Measurements from ENCODE around the gene PAFAH1B1.

Gene PAFAH1B1

GRCh38 chr17:2636169-2636930 is 42.9 kb downstream of the PAFAH1B1 start:
- H3K9me3 ChIP-seq (ENCODE audit: control insufficient read depth, insufficient read depth, low read length): no peaks in the 10 kb centered on the region
- no peaks in the 10 kb centered on the region for H3K9me2 ChIP-seq (replicated peaks; ENCODE audit: control insufficient read depth, low read length)
- no peak for TF ChIP-seq EZH2phosphoT487 (IDR thresholded peaks at IDR 0.05; ENCODE audit: borderline replicate concordance, low read length)
- no peak for TF ChIP-seq CTCF (IDR thresholded peaks at IDR 0.05; ENCODE audit: low read depth, low read length, poor library complexity, severe bottlenecking)
- H3K4me1 ChIP-seq (ENCODE audit: control insufficient read depth, low read length): no peaks in the 10 kb centered on the region
- no peak overlapping the region for H3K4me2 ChIP-seq (ENCODE audit: low read length)
- H3K36me3 ChIP-seq (ENCODE audit: control insufficient read depth, low read length): peaks cover 70% of the 10 kb centered on the region
- H3K79me2 ChIP-seq (ENCODE audit: control insufficient read depth, low read length): peaks cover 96% of the 10 kb centered on the region
- H3K27ac ChIP-seq (ENCODE audit: low read depth, low read length): no peak overlapping the region
- H3K4me3 ChIP-seq (ENCODE audit: low read length): no peak overlapping the region
- peaks cover 19% of the 10 kb centered on the region for H4K20me1 ChIP-seq (ENCODE audit: control insufficient read depth, insufficient read depth, low read depth, low read length)
- H3K27me3 ChIP-seq (ENCODE audit: control insufficient read depth, low read length): no peaks in the 10 kb centered on the region
- H3F3A ChIP-seq (ENCODE audit: control insufficient read depth, insufficient read depth): peaks cover 11% of the 10 kb centered on the region; the same call in 1 of the 2 replicates

- Histone ChIP-seq H3K9me2 (replicated peaks; ENCODE audit: control insufficient read depth, low read length) (no peaks in the 10 kb centered on the region), H3F3A (ENCODE audit: control insufficient read depth, insufficient read depth) (peaks cover 11% of the 10 kb centered on the region; the same call in 1 of the 2 replicates), H3K4me1 (ENCODE audit: control insufficient read depth, low read length) (no peaks in the 10 kb centered on the region), H3K27me3 (ENCODE audit: control insufficient read depth, low read length) (no peaks in the 10 kb centered on the region), H3K79me2 (ENCODE audit: control insufficient read depth, low read length) (peaks cover 96% of the 10 kb centered on the region), H3K9me3 (ENCODE audit: control insufficient read depth, insufficient read depth, low read length) (no peaks in the 10 kb centered on the region), H3K36me3 (ENCODE audit: control insufficient read depth, low read length) (peaks cover 76% of the 10 kb centered on the region), H4K20me1 (ENCODE audit: control insufficient read depth, insufficient read depth, low read depth, low read length) (peaks cover 16% of the 10 kb centered on the region), H3K4me2 (ENCODE audit: low read length) (no peak overlapping the region), H3K27ac (ENCODE audit: low read depth, low read length) (no peak overlapping the region), H3K4me3 (ENCODE audit: low read length) (no peak overlapping the region)
- no peak for TF ChIP-seq CTCF (IDR thresholded peaks at IDR 0.05; ENCODE audit: low read depth, low read length, poor library complexity, severe bottlenecking)
- no peak for TF ChIP-seq EZH2phosphoT487 (IDR thresholded peaks at IDR 0.05; ENCODE audit: borderline replicate concordance, low read length)
These were observed 44.0 kb downstream of the PAFAH1B1 start for GRCh38 chr17:2637422-2637821.

- TF ChIP-seq EZH2phosphoT487 (IDR thresholded peaks at IDR 0.05; ENCODE audit: borderline replicate concordance, low read length): no peak
- TF ChIP-seq CTCF (IDR thresholded peaks at IDR 0.05; ENCODE audit: low read depth, low read length, poor library complexity, severe bottlenecking): no peak
- Histone ChIP-seq H3K27me3 (ENCODE audit: control insufficient read depth, low read length) (no peaks in the 10 kb centered on the region), H3K79me2 (ENCODE audit: control insufficient read depth, low read length) (peaks cover 82% of the 10 kb centered on the region), H3K27ac (ENCODE audit: low read depth, low read length) (no peak overlapping the region), H3K4me3 (ENCODE audit: low read length) (no peak overlapping the region), H4K20me1 (ENCODE audit: control insufficient read depth, insufficient read depth, low read depth, low read length) (0 out of 2 replicates have a peak, but pooled peaks cover 2% of the 10 kb centered on the region), H3K4me1 (ENCODE audit: control insufficient read depth, low read length) (no peaks in the 10 kb centered on the region), H3F3A (ENCODE audit: control insufficient read depth, insufficient read depth) (peaks cover 8% of the 10 kb centered on the region; the same call in 1 of the 2 replicates), H3K9me2 (replicated peaks; ENCODE audit: control insufficient read depth, low read length) (no peaks in the 10 kb centered on the region), H3K9me3 (ENCODE audit: control insufficient read depth, insufficient read depth, low read length) (no peaks in the 10 kb centered on the region), H3K36me3 (ENCODE audit: control insufficient read depth, low read length) (peaks cover 45% of the 10 kb centered on the region), H3K4me2 (ENCODE audit: low read length) (no peak overlapping the region)
These were observed 51.5 kb downstream of the PAFAH1B1 start for GRCh38 chr17:2644971-2645370.

All from DOHH2 (cell line).